KOPT-K1 (cell line): ENCODE results near the gene ACTN1.

Source experiments
- H3K27ac ChIP-seq: fragments of 200-600 bp; sonication (generic); 2 replicates; pipeline ENCODE4 v1.5.1; 2016; ENCODE audit warnings: antibody characterized with exemption, mild to moderate bottlenecking, low read depth, low read length; ENCODE audit not compliant: poor library complexity, severe bottlenecking
- H3K36me3 ChIP-seq: fragments of 200-600 bp; sonication (generic); 2 replicates; pipeline ENCODE4 v1.5.1; 2017; ENCODE audit warnings: antibody characterized with exemption, mild to moderate bottlenecking, low read length, moderate library complexity; ENCODE audit not compliant: insufficient read depth
- H3K9me3 ChIP-seq: fragments of 200-600 bp; sonication (generic); 2 replicates; pipeline ENCODE4 v1.5.1; 2017; ENCODE audit warnings: antibody characterized with exemption, low read length, mild to moderate bottlenecking; ENCODE audit not compliant: insufficient read depth, poor library complexity, severe bottlenecking

The ACTN1 gene

DNA sequence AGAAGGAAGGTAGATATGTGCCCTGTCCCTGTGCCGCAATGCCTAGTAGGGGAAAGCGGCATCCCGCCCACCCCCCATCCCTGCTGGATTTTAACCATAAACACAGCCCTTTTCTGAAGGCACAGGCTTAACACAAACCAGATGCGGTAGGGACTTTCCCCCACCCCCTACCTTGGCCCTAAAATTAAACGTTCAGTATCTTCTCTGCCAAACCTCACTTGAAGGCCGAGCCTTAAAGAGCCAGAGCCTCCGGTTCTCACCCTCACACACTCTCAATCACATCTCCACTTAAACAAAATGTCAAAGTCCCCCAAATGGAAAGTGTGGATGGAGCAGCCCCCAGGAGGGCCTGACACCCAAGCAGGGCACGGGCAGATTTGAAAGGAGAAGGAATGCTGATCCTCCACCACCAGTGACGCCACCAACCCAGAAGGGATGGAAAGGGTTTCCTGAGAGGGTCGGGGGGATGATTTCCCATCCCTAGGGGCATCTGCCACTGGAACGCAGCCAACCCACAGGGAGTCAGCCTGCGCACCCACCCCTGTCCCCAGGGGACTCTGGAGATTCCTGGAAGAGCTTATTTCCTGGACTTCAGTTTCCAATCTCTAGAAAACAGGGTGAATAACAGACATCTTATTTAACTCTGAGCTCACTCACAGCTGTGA is 26.4 kb downstream of the ACTN1 start:
- Histone ChIP-seq H3K36me3 (no peaks in the 10 kb centered on the region), H3K9me3 (no peaks in the 10 kb centered on the region), H3K27ac (no peak overlapping the region)

DNA sequence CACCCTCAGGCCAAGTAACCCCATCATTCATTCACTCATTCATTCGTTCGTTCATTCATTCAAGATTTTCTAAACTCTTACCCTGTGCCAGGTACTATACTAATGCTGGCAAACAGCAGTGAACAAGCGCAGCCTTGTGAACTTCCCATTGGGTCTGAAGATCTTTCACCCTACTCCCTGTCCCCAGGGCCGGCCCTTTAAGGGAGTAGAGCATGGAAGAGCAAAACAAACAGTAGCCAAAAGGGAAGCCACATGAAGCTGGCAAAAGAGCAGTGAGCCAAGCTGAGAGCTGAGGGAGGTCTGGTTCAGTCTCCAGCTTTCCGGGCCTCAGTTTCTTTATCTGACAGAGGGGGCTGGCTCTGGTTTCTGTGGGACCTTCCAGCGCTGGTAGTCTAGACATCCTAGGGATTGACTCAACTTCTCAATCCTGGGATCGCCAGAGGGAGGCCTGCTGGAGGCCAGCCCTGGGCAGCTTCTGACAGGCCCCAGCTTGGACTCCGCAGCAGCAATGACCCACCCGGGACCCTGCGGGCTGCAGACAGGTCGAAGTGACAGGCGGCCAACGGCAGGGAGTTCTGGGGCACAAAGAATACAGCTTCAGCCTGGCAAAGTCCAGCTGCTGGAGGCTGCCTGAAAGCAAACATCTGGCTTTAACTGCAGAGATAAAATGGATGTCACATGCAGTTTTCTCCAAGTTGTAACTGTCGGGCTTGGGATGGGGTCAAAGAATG is 27.1 kb downstream of the ACTN1 start:
- Histone ChIP-seq H3K27ac (no peak overlapping the region), H3K9me3 (no peaks in the 10 kb centered on the region), H3K36me3 (no peaks in the 10 kb centered on the region)

DNA sequence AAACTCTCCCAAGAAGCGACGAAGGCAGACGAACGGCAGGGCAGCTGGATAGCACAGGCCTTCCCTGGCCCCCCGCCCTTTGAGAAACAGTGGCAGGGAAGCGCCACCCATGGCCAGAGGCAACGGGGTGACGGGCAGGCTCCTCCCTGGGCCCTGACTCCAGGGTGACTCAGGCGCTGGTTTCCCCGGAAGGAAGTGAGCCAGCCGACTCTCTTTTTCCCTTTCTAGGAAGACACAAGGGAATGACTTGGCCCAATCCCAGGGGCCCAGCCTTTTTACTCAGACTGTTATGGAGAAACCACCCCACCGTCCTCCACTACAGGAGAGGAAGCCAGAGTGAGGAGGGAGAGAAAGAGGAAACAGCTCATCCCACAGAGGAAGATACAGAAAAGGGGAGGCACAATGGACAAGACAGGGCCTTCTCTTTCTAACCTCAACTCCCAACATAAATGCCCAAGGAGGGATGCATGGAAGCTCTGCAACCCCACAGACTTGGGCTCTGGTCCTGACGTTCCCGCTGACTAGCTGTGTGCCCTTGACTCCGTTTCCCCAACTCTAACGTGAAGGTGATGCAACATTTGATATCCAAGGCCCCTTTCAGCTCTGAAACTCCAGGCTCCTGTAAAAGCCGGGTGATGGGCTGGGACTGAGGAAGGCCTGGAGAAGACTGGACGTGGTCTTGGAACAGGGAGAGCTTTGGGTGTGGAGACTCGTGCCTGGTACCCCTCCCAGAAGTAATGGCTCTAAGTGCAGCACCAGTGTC is 27.9 kb downstream of the ACTN1 start:
- H3K27ac ChIP-seq: no peak overlapping the region
- H3K36me3 ChIP-seq: no peaks in the 10 kb centered on the region
- no peaks in the 10 kb centered on the region for H3K9me3 ChIP-seq

DNA sequence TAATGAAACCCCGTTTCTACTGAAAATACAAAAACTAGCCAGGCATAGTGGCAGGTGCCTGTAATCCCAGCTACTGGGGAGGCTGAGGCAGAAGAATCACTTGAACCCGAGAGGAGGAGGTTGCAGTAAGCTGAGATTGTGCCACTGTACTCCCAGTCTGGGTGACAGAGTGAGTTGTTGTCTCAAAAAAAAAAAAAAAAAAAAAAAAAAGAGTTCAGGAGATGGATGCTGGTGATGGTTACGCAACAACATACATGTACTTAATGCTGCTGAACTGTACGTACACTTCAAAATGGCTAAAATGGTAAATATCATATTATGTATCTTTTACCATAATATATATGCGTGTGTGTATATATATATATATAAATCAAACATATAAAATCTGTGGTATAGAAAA is 29.0 kb downstream of the ACTN1 start:
- Histone ChIP-seq H3K9me3 (no peaks in the 10 kb centered on the region), H3K27ac (no peak overlapping the region), H3K36me3 (no peaks in the 10 kb centered on the region)

DNA sequence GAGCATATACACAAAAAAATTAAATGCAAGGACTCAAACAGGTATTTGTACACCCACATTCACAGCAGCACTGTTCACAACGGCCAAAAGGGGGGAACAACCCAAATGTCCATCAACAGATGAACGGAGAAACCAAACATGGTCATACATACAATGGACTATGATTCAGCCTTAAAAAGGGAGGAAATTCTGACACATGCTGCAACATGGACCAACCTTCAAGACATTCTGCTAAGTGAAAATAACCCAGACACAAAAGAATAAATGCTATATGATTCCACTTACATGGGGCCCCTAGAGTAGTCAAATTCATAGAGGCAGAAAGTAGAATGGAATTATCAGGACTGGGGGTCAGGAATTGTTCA is 29.5 kb downstream of the ACTN1 start:
- H3K9me3 ChIP-seq: no peaks in the 10 kb centered on the region
- no peak overlapping the region for H3K27ac ChIP-seq
- no peaks in the 10 kb centered on the region for H3K36me3 ChIP-seq

DNA sequence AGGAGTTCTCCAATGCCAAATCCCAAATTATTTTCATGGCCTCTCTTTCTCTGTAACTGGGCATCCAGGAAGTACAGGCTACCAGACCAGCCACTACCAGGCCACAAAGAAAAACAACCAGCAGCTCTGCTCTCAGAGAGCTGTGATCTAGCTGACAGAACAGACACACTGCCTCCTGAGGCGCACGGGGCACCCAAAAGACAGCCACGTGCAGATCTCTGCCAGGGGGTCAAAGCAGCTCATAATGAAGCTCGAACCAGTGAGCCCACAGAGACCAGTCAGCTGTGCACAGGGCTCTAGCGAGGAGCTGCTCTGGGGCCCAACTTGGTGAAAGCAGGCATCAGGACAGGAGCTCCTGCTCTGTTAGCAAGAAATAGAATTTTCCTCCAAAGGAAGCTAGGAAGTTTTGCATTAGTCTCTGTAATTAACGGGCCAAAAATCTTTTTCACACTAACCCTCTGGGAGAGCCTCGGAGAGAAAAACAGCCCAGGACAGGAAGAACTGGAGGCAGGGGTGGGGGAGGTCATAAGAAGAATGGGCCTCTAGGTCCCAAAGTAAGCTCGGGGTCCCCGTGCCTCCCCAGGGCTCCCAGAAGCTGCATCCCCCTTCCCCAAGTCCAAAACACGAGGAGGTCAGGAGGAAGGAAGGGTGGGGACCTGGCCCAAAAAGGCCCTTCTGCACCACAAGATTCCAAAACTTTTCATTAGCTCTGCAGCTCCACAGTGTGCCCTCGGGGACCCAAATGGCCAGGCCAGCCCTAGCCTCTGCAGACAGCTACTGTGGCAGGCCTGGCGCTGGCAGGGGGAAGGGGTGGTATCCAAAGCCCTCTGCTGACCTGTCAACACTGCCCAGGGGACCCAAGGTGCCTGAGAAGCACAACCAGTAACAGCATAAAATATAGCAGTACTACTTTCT is 30.2 kb downstream of the ACTN1 start:
- Histone ChIP-seq H3K36me3 (no peaks in the 10 kb centered on the region), H3K9me3 (no peaks in the 10 kb centered on the region), H3K27ac (no peak overlapping the region)

DNA sequence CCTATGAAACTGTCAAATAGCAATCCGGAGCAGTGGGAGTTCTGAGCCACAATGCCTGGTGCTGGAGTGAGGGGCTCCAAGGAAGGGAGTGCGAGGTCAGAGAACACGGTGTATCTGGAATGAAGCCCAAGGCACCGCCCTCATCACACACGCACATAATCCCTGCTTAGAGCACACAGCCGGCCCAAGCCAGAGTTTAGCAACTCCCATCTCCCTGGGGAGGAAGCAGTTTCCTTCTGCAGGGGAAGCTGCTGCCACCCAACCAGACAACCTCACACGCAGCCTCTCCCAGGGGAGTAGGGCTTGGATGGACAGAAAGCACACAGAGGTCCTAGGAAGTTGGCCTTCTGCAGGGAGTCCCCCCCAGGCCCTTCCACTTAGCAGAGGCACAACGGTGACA is 31.3 kb downstream of the ACTN1 start:
- Histone ChIP-seq H3K36me3 (no peaks in the 10 kb centered on the region), H3K27ac (no peak overlapping the region)

DNA sequence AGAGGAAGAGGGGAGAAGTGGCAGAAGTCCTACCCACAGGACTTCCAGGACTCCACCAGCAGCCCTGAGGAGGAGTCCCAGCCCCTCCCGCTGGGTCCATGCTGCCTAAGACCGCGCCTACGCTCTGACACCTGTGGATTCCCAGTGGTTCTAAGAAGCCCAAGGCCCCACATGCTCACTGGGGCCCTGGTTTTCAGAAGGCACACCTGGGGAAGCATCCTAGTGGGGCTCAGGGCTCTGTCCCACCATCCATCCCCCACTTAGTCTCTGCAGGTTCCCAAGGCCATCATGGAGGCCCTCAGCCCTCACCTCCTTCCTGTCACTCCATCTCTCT is 32.6 kb downstream of the ACTN1 start:
- no peaks in the 10 kb centered on the region for H3K36me3 ChIP-seq
- no peak overlapping the region for H3K27ac ChIP-seq
- H3K9me3 ChIP-seq: no peaks in the 10 kb centered on the region

More for the DNA sequence above, 31.3 kb downstream of the ACTN1 start:
- H3K9me3 ChIP-seq: no peaks in the 10 kb centered on the region

DNA sequence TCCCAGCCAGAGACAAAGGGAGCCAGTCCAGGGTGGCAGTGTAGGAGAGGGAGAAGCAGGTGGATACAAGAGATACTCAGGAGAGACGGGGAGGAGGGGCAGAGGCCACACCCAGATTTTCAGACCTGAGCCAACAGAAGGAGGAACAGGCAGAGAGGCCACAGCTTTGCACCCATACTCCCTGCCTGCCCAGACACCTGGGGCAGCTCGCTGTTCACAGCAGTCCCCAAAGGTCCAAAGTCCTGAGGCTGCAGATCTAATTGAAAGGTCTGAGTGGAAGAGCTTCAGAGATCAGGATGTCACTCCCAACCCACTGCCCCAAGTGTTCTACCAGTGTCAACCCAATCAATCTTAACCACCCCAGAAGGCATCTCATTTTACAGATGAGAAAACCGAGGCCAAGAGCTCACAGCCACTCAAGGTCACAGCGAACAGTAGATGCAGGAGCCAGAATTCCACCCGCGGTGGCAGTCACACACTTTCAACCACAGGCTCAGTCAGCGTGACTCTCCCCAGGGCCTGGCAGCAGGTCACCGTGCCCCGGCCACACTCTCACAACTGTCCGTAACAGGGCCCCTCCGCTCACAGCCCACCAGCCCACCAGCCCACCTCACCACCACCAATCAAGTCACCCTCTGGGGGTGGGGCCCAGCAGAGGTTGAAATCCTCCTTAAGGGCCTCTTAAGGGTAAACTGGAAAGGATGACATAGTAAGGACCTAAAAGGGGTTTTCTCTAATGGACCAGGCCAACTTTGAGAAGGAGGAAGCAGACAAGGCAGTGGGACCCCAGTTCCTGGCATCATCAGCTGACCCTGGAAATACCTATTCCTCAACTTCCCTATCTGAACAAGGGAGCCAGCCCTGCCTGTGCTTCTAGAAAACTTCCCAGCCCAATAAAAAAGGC is 33.3 kb downstream of the ACTN1 start:
- Histone ChIP-seq H3K27ac (no peak overlapping the region), H3K36me3 (no peaks in the 10 kb centered on the region)

DNA sequence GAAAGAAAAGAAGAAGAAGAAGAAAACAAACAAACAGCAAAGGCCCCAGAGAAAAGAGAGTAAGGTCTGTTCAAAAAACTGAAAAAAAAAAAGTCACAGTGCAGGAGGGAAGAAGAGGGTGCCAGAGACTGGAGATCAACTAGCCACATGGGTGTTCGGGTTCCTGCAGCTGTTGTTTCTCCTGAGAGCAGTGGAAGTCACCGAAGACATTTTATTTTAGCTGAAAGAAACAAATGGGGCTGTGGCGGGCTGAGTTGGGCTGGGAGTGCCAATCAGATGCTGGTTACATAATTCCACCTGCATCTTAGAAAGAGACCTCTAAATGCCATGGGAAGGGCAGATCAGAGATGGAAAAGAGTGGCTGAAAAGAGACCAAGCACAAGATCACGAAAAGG is 33.9 kb downstream of the ACTN1 start:
- no peaks in the 10 kb centered on the region for H3K9me3 ChIP-seq
- H3K27ac ChIP-seq: no peak overlapping the region
- H3K36me3 ChIP-seq: no peaks in the 10 kb centered on the region

More for the DNA sequence above, 33.3 kb downstream of the ACTN1 start:
- H3K9me3 ChIP-seq: no peaks in the 10 kb centered on the region

DNA sequence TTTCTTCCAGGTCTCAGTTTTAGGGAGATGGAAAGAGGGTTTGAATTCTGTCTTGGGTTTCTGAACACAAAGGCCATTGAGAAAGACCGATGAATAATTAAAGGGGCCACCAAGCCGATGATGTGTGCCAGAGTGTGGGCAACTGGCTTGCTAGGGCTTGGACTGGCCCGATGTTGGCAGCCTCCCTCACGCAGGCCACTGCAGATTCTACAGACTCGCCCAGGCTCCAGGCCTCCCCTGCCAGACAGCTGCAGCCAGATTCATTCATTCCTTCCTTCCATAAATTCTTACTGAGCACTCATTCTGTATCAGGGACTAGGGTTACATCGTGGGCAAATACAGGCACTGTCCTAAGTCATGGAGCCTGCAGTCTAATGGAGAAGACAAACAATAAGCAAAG is 34.9 kb downstream of the ACTN1 start:
- Histone ChIP-seq H3K27ac (no peak overlapping the region), H3K9me3 (no peaks in the 10 kb centered on the region), H3K36me3 (no peaks in the 10 kb centered on the region)

DNA sequence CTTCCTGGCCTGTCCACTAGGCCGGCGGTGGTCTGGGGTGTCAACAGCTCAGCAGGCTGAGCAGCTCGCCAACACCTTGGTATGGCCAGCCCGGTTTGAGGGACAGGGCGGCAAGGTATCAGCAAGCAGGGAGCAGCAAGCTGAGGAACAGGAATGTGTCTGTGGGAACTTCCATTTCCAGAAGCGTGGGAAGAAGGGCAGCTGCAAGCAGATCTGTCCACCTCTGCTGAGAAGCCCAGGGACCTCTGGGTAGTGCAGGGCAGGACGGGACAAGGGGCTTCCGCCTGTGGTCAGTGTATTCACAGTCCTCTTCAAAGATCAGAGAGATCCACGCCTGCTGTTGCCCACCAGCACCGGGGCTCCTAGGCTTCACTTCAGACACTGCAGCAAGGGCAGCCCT is 36.0 kb downstream of the ACTN1 start:
- Histone ChIP-seq H3K27ac (no peak overlapping the region), H3K9me3 (no peaks in the 10 kb centered on the region), H3K36me3 (no peaks in the 10 kb centered on the region)

DNA sequence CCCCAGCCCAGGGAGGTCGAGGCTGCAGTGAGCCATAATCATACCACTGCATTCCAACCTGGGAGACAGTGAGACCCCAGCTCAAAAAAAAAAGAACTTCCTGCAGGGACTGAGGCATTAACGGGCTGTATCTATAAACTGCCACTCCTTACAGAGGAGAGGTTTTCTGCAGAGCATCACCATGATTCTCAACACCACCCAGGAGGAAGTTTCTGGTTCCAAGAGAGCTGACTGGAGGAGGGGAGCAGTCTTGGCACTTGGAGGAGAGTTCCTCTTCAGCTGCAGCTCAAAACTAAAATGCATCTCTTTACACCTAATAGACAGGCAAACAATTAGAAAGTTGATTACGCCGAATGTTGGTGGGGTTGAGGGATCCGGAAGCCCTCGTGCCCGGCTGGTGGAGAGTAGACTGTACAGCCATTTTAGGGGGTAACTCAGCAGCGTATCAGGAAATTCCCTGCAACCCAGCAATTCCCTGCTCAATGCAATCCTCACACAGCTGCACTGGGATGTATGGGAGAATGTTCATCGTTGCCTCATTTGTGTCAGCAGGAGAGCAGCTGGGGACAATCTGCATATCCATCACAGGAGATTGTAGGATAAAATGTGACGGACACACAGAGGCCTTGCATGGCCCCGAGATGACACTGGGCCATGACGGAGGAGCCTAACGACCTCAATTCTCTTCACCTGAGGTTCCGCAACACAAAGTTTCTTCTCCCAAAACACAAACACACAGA is 36.6 kb downstream of the ACTN1 start:
- H3K9me3 ChIP-seq: no peaks in the 10 kb centered on the region
- H3K27ac ChIP-seq: no peak overlapping the region
- no peaks in the 10 kb centered on the region for H3K36me3 ChIP-seq
